Upper lobe of left lung (tissue), 6 donors: Measurements from ENCODE around the gene DYTN. TPM values are rescaled to one million over a fixed set of nuclear protein-coding genes. Genes with fewer than 3 reads are reported as not detected.

ENCODE experiments used
- ATAC-seq, 2 donors: fragments of 200-7000 bp; cut with Tn5 transposase; one replicate each; pipeline ENCODE4 v1.9.1; 2022; ENCODE audit warnings: mild to moderate bottlenecking in 2 of 2, moderate library complexity in 2 of 2; ENCODE audit not compliant: low FRiP score in 2 of 2
- DNase-seq, 2 donors: peaks; one replicate each; pipeline ENCODE4 v3.0.0-alpha.2; 2019 to 2020
- H3K27ac ChIP-seq, 4 donors: fragments of 200-600 bp; sonication (generic); one replicate each; pipeline ENCODE4 v1.5.1; 2016 to 2019
- H3K27me3 ChIP-seq, 4 donors: fragments of 200-600 bp; sonication (generic); one replicate each; pipeline ENCODE4 v1.5.1; 2017 to 2019
- H3K36me3 ChIP-seq, 4 donors: fragments of 200-600 bp; sonication (generic); one replicate each; pipeline ENCODE4 v1.5.1; 2016 to 2019
- H3K4me1 ChIP-seq, 4 donors: fragments of 200-600 bp; sonication (generic); one replicate each; pipeline ENCODE4 v1.5.1; 2018 to 2019
- H3K4me3 ChIP-seq, 4 donors: fragments of 200-600 bp; sonication (generic); one replicate each; pipeline ENCODE4 v1.5.1; 2017 to 2019; ENCODE audit warnings: mild to moderate bottlenecking in 2 of 4, moderate library complexity in 1 of 4
- H3K9me3 ChIP-seq, 4 donors: fragments of 200-600 bp; sonication (generic); one replicate each; pipeline ENCODE4 v1.5.1; 2018 to 2019
- EP300 ChIP-seq, 4 donors: sonication (generic); formaldehyde crosslinking; IDR thresholded peaks; one replicate each; pipeline ENCODE4 v1.5.1; 2017; ENCODE audit warnings: antibody characterized with exemption in 4 of 4, control low read depth in 2 of 4
- POLR2A ChIP-seq, 4 donors: fragments of 450-650 bp; IDR thresholded peaks; one replicate each; pipeline ENCODE4 v1.5.1; 2016 to 2017; ENCODE audit warnings: antibody characterized with exemption in 4 of 4, mild to moderate bottlenecking in 2 of 4
- POLR2AphosphoS5 ChIP-seq, 2 donors: sonication (generic); formaldehyde crosslinking; IDR thresholded peaks; one replicate each; pipeline ENCODE4 v1.5.1; 2017; ENCODE audit warnings: antibody characterized with exemption in 2 of 2
- WGBS, 2 donors: methylation state at CpG; one replicate each; pipeline ENCODE4 v1.1.5; 2017 to 2018; 5-methylcytosine and 5-hydroxymethylcytosine counted together
- total RNA-seq, 6 donors: library from RNA; depleted of rRNA in 4 of 6; stranded (reverse); fragments of >200 nt in 4 of 6; gene quantifications; one replicate each; pipeline versions ENCODE4 v1.1.0 to v1.2.1, GENCODE V29; 2016 to 2021
- TF ChIP-seq, protein P1 (sequence below), 6 experiments: fragments of 450-650 bp in 4 of 6; fragments of 200-600 bp in 2 of 6; sonication (generic) in 2 of 6; IDR thresholded peaks; one replicate each; pipeline ENCODE4 v1.5.1; 2016 to 2019; ENCODE audit warnings: antibody characterized with exemption in 6 of 6
- donor health status: DM: no; HTN: no; CAD: no; lungs with moderate emphysema.
- donor health status: DM: no; HTN: yes; CAD: no; lungs with severe emphysema.

DYTN gene
- total RNA-seq, 6 donors from 2014 or later: not detected

DNA sequence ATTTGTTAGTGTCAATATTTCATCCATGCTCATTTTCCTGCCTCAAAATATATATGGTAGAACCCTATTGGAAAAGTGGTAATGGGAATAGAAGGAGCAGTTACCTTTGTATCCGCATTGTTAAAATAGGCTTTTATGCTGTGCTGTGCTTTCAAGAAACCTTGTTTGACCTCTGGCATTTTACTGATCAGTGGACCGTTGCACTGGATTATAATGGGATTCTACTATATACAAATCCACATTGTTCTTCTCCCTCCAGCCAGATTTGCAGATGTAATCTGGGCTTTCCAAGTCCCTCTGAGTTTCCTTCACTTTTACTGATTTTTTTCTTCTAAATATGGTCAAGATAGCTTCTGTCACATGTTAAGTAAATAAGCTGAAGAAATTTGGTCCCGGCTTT, 99.2 kb downstream of the DYTN start:
- H3K9me3 ChIP-seq: no peaks in the 10 kb centered on the region
- H3K4me1 ChIP-seq: no peaks in the 10 kb centered on the region
- 73 to 80% methylated on average over 3 of the region's 3 CpGs for WGBS, 2 donors
- H3K27ac ChIP-seq: no peak overlapping the region
- TF ChIP-seq POLR2A (IDR thresholded peaks at IDR 0.05): no peak
- TF ChIP-seq EP300 (IDR thresholded peaks at IDR 0.05): no peak
- TF ChIP-seq POLR2AphosphoS5 (IDR thresholded peaks at IDR 0.05): no peak
- TF ChIP-seq, protein P1, sequence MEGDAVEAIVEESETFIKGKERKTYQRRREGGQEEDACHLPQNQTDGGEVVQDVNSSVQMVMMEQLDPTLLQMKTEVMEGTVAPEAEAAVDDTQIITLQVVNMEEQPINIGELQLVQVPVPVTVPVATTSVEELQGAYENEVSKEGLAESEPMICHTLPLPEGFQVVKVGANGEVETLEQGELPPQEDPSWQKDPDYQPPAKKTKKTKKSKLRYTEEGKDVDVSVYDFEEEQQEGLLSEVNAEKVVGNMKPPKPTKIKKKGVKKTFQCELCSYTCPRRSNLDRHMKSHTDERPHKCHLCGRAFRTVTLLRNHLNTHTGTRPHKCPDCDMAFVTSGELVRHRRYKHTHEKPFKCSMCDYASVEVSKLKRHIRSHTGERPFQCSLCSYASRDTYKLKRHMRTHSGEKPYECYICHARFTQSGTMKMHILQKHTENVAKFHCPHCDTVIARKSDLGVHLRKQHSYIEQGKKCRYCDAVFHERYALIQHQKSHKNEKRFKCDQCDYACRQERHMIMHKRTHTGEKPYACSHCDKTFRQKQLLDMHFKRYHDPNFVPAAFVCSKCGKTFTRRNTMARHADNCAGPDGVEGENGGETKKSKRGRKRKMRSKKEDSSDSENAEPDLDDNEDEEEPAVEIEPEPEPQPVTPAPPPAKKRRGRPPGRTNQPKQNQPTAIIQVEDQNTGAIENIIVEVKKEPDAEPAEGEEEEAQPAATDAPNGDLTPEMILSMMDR (IDR thresholded peaks at IDR 0.05): no peak
- no peak overlapping the region for H3K4me3 ChIP-seq
- no peak for DNase-seq
- no peaks in the 10 kb centered on the region for H3K36me3 ChIP-seq
- H3K27me3 ChIP-seq: no peaks in the 10 kb centered on the region
- no peak for ATAC-seq

DNA sequence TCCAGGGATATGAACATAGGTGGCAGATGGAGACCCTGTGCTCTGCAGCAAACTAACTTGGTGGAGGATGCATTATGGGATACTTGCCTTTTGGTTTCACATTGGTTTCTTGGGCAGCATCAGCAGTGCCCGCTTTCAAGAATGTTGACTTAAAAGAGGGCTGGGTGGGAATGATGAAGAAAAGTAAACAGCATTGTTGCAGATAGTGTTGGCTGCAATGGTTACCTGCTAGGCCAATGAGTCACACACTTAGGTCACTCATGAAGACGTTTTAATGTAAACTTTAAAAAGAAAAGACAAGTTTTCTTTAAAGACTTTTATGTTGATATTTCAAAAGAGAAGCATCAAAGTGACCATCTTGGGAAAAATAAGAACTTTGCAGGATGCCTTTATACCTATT, 102.0 kb downstream of the DYTN start:
- Histone ChIP-seq H3K9me3 (no peaks in the 10 kb centered on the region), H3K4me3 (no peak overlapping the region), H3K4me1 (no peaks in the 10 kb centered on the region), H3K36me3 (no peaks in the 10 kb centered on the region), H3K27me3 (no peaks in the 10 kb centered on the region), H3K27ac (no peak overlapping the region)
- 59 to 66% methylated on average over 2 of the region's 2 CpGs for WGBS, 2 donors
- ATAC-seq: no peak
- no peak for DNase-seq
- TF ChIP-seq POLR2AphosphoS5 (IDR thresholded peaks at IDR 0.05): no peak
- no peak for TF ChIP-seq POLR2A (IDR thresholded peaks at IDR 0.05)
- TF ChIP-seq, protein P1 (IDR thresholded peaks at IDR 0.05): no peak
- TF ChIP-seq EP300 (IDR thresholded peaks at IDR 0.05): no peak

DNA sequence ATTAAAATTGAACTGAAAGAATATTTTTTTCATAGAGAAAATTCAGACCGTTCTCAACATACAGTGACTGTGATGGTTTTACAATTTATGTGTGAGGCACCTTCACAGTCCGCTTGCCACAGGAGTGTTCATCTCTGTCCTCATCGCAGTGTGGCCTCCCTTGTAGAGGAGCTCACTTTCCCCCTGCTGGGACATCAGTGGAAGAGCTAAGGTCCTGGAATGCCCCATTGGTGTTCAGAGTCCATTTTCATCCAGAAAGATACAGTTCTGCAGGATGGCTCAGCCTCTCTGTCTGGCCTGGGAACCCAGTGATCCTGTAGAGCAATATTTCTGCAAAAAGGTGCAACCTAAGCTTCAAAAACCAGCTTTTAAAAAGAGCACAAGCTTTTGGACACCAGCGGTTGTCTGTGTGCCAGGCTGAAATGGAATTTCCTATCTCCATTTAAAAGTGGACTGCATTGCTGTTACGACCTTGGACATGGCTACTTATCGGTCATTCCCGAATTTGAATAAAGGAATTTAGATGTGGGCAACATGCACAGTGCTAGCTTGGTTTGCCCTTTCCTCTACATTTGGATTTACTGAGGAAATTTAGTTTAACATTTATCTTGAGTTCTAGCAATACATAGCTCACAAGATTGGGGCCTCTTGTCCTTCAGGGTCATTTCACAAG, 102.6 kb downstream of the DYTN start:
- Histone ChIP-seq H3K4me1 (no peaks in the 10 kb centered on the region), H3K9me3 (no peaks in the 10 kb centered on the region), H3K36me3 (no peaks in the 10 kb centered on the region), H3K27ac (no peak overlapping the region), H3K27me3 (no peaks in the 10 kb centered on the region), H3K4me3 (no peak overlapping the region)
- WGBS, 2 donors: 80 to 85% methylated on average over 7 of the region's 7 CpGs
- TF ChIP-seq, protein P1 (IDR thresholded peaks at IDR 0.05): no peak
- TF ChIP-seq POLR2AphosphoS5 (IDR thresholded peaks at IDR 0.05): no peak
- TF ChIP-seq EP300 (IDR thresholded peaks at IDR 0.05): no peak
- no peak for TF ChIP-seq POLR2A (IDR thresholded peaks at IDR 0.05)
- DNase-seq (no peak), ATAC-seq (no peak)

DNA sequence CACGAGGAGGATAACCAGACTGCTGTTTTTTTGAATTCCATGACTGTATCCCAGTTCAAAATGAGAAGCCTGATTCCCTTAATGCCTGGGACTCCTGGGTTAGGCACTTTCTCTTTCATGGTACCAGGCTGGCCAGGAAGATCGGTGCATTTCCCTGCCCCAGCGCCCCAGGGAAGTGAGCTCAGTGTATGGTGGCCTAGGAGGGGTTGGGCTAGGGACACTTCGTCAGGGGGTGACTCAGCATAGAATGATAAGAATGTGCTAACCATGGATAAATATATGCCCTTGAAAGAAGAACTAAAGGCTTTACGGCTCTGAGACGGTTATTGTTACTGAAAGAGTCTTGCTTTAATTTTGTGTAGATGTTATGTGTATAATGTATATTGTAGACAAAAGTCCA, 103.4 kb downstream of the DYTN start:
- H3K9me3 ChIP-seq: no peaks in the 10 kb centered on the region
- ATAC-seq: no peak
- no peaks in the 10 kb centered on the region for H3K36me3 ChIP-seq
- 77 to 84% methylated on average over 6 of the region's 6 CpGs for WGBS, 2 donors
- H3K4me3 ChIP-seq: no peak overlapping the region
- no peak for TF ChIP-seq EP300 (IDR thresholded peaks at IDR 0.05)
- no peak for TF ChIP-seq POLR2A (IDR thresholded peaks at IDR 0.05)
- TF ChIP-seq, protein P1 (IDR thresholded peaks at IDR 0.05): no peak
- TF ChIP-seq POLR2AphosphoS5 (IDR thresholded peaks at IDR 0.05): no peak
- H3K27me3 ChIP-seq: no peaks in the 10 kb centered on the region
- no peak for DNase-seq
- H3K27ac ChIP-seq: no peak overlapping the region
- H3K4me1 ChIP-seq: no peaks in the 10 kb centered on the region

DNA sequence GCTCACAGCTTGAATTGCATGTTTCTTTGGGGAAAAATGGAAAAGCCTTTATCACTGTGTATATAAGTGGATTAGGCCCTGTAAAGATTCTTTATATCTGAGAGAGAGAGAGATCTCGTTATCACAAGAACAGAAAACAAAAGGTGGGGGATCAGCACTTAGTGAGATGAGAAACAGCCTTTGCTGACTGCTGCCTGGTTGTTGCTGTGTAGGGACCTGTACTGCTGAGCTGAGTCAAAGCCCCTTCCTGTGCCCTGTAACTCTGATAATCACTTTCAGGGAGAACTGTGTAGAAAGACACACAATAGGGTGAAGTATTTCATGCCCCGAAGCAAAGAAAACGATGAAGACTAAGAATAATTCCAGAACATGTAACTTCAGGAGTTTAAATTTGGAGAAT, 106.5 kb downstream of the DYTN start:
- Histone ChIP-seq H3K36me3 (no peaks in the 10 kb centered on the region), H3K27me3 (no peaks in the 10 kb centered on the region), H3K4me3 (no peak overlapping the region), H3K9me3 (no peaks in the 10 kb centered on the region), H3K27ac (no peak overlapping the region), H3K4me1 (no peaks in the 10 kb centered on the region)
- DNase-seq (no peak), ATAC-seq (no peak)
- WGBS, 2 donors: 53 to 79% methylated on average over 3 of the region's 3 CpGs
- TF ChIP-seq EP300 (IDR thresholded peaks at IDR 0.05) (no peak), POLR2AphosphoS5 (IDR thresholded peaks at IDR 0.05) (no peak), POLR2A (IDR thresholded peaks at IDR 0.05) (no peak)
- TF ChIP-seq, protein P1 (IDR thresholded peaks at IDR 0.05): no peak
